Measurements from ENCODE around the gene PILRA. TPM values are rescaled to one million over a fixed set of nuclear protein-coding genes. Genes with fewer than 3 reads are reported as not detected.

The PILRA gene
- total and polyA plus RNA-seq, 2 of the 8 experiments (the other 6 are each of a cell fraction or from before 2014, with no cell fraction given): 7.6 to 10.6 TPM

- no peak overlapping the region for H3K4me3 ChIP-seq (ENCODE audit: extremely low read depth in 1 of 4, insufficient read depth in 2 of 4, low read depth in 3 of 4, low read length in 4 of 4)
- WGBS, 2 experiments (ENCODE audit: extremely low coverage in 1 of 2, insufficient coverage in 1 of 2, insufficient read length in 1 of 2, insufficient replicate concordance in 2 of 2, low coverage in 1 of 2, low lambda C conversion rate in 2 of 2, missing lambda C conversion rate in 1 of 2): 73% methylated on average over 4 of the region's 4 CpGs; no CpG with 5 or more reads in 1 of the 2 experiments
- no peaks in the 10 kb centered on the region for H3K9me3 ChIP-seq (ENCODE audit: insufficient read depth in 2 of 2, low read depth in 1 of 2, low read length in 1 of 2)
- no peaks in the 10 kb centered on the region for H3K36me3 ChIP-seq (ENCODE audit: control insufficient read depth in 2 of 4, insufficient read depth in 4 of 4, low read length in 3 of 4)
- ChIA-PET POLR2A (ENCODE audit: partially characterized antibody) (interaction anchor here (1.0 to 1.3 kb wide), 2 partner anchors 10 to 36 kb away, joined by 3 to 4 read pairs; no protein-coding TSS in a partner anchor), CTCF (ENCODE audit: partially characterized antibody) (interaction anchor here (0.7 to 1.6 kb wide), 6 partner anchors 10 to 1890 kb away, joined by 3 to 6 read pairs (median 4); no protein-coding TSS in a partner anchor)
- H3K9ac ChIP-seq (replicated peaks in 1 of 4; ENCODE audit: extremely low read depth in 1 of 4, low read depth in 3 of 4, low read length in 3 of 4): no peak overlapping the region
- TF ChIP-seq EGR1 (IDR thresholded peaks at IDR 0.05; ENCODE audit: borderline replicate concordance, low read depth, low read length) (no peak), ASH2L (IDR thresholded peaks at IDR 0.05; ENCODE audit: low read length) (no peak), CHD1 (IDR thresholded peaks at IDR 0.05; ENCODE audit: low read depth, low read length) (no peak), CHD2 (IDR thresholded peaks at IDR 0.05; ENCODE audit: low read length) (no peak), TBP (IDR thresholded peaks at IDR 0.05; ENCODE audit: low read depth, low read length) (no peak), KDM1A (IDR thresholded peaks at IDR 0.05; ENCODE audit: borderline replicate concordance, low read length) (no peak), RAD21 (IDR thresholded peaks at IDR 0.05 in 1 of 2, conservative IDR thresholded peaks at IDR 0.05 in 1 of 2; ENCODE audit: low read depth in 2 of 2, low read length in 2 of 2) (no peak), CBX5 (IDR thresholded peaks at IDR 0.05; ENCODE audit: low read depth, low read length) (no peak), E2F6 (IDR thresholded peaks at IDR 0.05) (no peak), SP2 (IDR thresholded peaks at IDR 0.05; ENCODE audit: low read length) (no peak), SP4 (IDR thresholded peaks at IDR 0.05; ENCODE audit: low read length) (no peak), GTF2F1 (IDR thresholded peaks at IDR 0.05; ENCODE audit: borderline replicate concordance, low read depth, low read length) (no peak)
- no peak overlapping the region for H4K8ac ChIP-seq (ENCODE audit: extremely low read depth, insufficient read depth, low read length)
- FAIRE-seq (no peak), DNase-seq (ENCODE audit: low read depth in 1 of 2, low spot score in 2 of 2) (no peak)
- no peak overlapping the region for H2AFZ ChIP-seq (ENCODE audit: low read length)
- no peak overlapping the region for H3K18ac ChIP-seq (ENCODE audit: extremely low read depth, low read length)
- no peaks in the 10 kb centered on the region for H3K79me1 ChIP-seq (ENCODE audit: low read depth, low read length)
- H3K27me3 ChIP-seq (replicated peaks in 1 of 4; ENCODE audit: control insufficient read depth in 3 of 4, extremely low read depth in 1 of 4, insufficient read depth in 3 of 4, low read length in 3 of 4): no peaks in the 10 kb centered on the region
- no peak overlapping the region for H2BK5ac ChIP-seq (ENCODE audit: low read depth, low read length)
- no peak overlapping the region for H2BK120ac ChIP-seq (replicated peaks; ENCODE audit: low read depth, low read length)
- H2AK5ac ChIP-seq (ENCODE audit: low read depth, low read length): no peak overlapping the region
- no peak overlapping the region for H4K91ac ChIP-seq (replicated peaks; ENCODE audit: insufficient read length, low read length)
- H3K4me2 ChIP-seq (ENCODE audit: insufficient read depth in 1 of 2, low read depth in 2 of 2, low read length in 2 of 2): no peak overlapping the region
- H3K23ac ChIP-seq (ENCODE audit: insufficient read length): no peak overlapping the region
- H4K5ac ChIP-seq (ENCODE audit: insufficient read length, low read depth, low read length): no peak overlapping the region
- no peaks in the 10 kb centered on the region for H3K79me2 ChIP-seq (ENCODE audit: control insufficient read depth in 1 of 2, insufficient read depth in 2 of 2, low read length in 2 of 2)
- H2BK15ac ChIP-seq (ENCODE audit: low read length): no peak overlapping the region; the same call in 1 of the 2 replicates
- no peak overlapping the region for H2BK12ac ChIP-seq (ENCODE audit: low read depth, low read length)
- peaks cover 0 to 9% (median 5%) of the 10 kb centered on the region in 4 experiments; a peak in 6 of 7 replicates for H3K4me1 ChIP-seq (replicated peaks in 1 of 4; ENCODE audit: control insufficient read depth in 3 of 4, insufficient read depth in 4 of 4, low read length in 3 of 4)
- H4K20me1 ChIP-seq (replicated peaks in 1 of 2; ENCODE audit: control insufficient read depth in 1 of 2, insufficient read depth in 2 of 2, low read length in 2 of 2): no peaks in the 10 kb centered on the region
- no peak overlapping the region for H3K56ac ChIP-seq (replicated peaks; ENCODE audit: insufficient read length, low read depth, low read length)
- no peak overlapping the region for H3K4ac ChIP-seq (replicated peaks; ENCODE audit: insufficient read length, low read depth, low read length)
- H2BK20ac ChIP-seq (ENCODE audit: low read length): no peak overlapping the region
- no peak overlapping the region for H3K14ac ChIP-seq (ENCODE audit: insufficient read length)
- no peak overlapping the region for H3K27ac ChIP-seq (ENCODE audit: low read depth, low read length)
- H3K23me2 ChIP-seq (ENCODE audit: low read depth, low read length): no peaks in the 10 kb centered on the region
Observed at GRCh38 chr7:100393233-100393905, 20.1 kb downstream of the PILRA start.
